Measurements from ENCODE around the gene TRPM4. TPM values are rescaled to one million over a fixed set of nuclear protein-coding genes. Genes with fewer than 3 reads are reported as not detected.

TRPM4 gene
- total and polyA plus RNA-seq, 2 of the 8 experiments (the other 6 are each of a cell fraction or from before 2014, with no cell fraction given): 11.3 to 13.3 TPM

- TF ChIP-seq MAX (IDR thresholded peaks at IDR 0.05) (peak; percentile 52), CREB1 (IDR thresholded peaks at IDR 0.05) (no peak), RBBP5 (IDR thresholded peaks at IDR 0.05; ENCODE audit: borderline replicate concordance, low read depth, low read length) (no peak), TBP (IDR thresholded peaks at IDR 0.05; ENCODE audit: low read depth, low read length) (no peak), CHD7 (IDR thresholded peaks at IDR 0.05; ENCODE audit: insufficient replicate concordance, low read length) (no peak), SP4 (IDR thresholded peaks at IDR 0.05; ENCODE audit: low read length) (no peak)
Measured at GRCh38 chr19:49132974-49133609, 24.5 kb upstream of the TRPM4 start (continued).
